Activated T-helper 1 cell treated with anti-CD3 and anti-CD28 coated beads, Interleukin-12 subunit alpha, Interleukin-12 subunit beta, Interleukin-2, Interleukin-4 antibody, amounts not matched to agents 30 ng/mL and 10 ng/mL and 1 ng/mL, durations not matched to agents 14 hours and 24 hours and 36 hours (primary cell): ENCODE data around the gene OR5D14. TPM values are rescaled to one million over a fixed set of nuclear protein-coding genes. Genes with fewer than 3 reads are reported as not detected.

Experiments
- DNase-seq: peaks from one replicate; pipeline ENCODE4 v3.0.0; 2021; ENCODE audit warnings: low spot score
- H3K27ac Mint-ChIP-seq: one replicate; pipeline ENCODE4 v1.8.0; 2021; ENCODE audit warnings: mild to moderate bottlenecking, mixed read lengths
- H3K27me3 Mint-ChIP-seq: one replicate; pipeline ENCODE4 v1.8.0; 2022; ENCODE audit warnings: mild to moderate bottlenecking, moderate library complexity, mixed read lengths; ENCODE audit not compliant: insufficient read depth
- H3K36me3 Mint-ChIP-seq: one replicate; pipeline ENCODE4 v1.8.0; 2021; ENCODE audit warnings: low read depth, mixed read lengths
- H3K4me1 Mint-ChIP-seq: one replicate; pipeline ENCODE4 v1.8.0; 2021; ENCODE audit warnings: low read depth, mixed read lengths
- H3K4me3 Mint-ChIP-seq: one replicate; pipeline ENCODE4 v1.8.0; 2021; ENCODE audit warnings: mild to moderate bottlenecking, moderate library complexity, mixed read lengths
- H3K9me3 Mint-ChIP-seq: one replicate; pipeline ENCODE4 v1.8.0; 2021; ENCODE audit warnings: mixed read lengths
- intact Hi-C: fragments of 100-400 bp; cut with micrococcal nuclease; formaldehyde crosslinking; loops from one replicate; pipeline ENCODE4 v1.15.1; 2024
- total RNA-seq: library from RNA; stranded (reverse); gene quantifications from 2 replicates; pipeline ENCODE4 v1.2.3, GENCODE V29; 2022

Gene OR5D14
- not detected in 2 replicates for total RNA-seq

- no peaks in the 10 kb centered on the region for H3K36me3 Mint-ChIP-seq
These were observed at the start of gene OR5D14 for GRCh38 chr11:55795256-55795655. OR5D14 (plus strand) TSS chr11:55795556; CDS start chr11:55795556, 0 bp downstream.

GRCh38 chr11:55773138-55773537 lies 22.2 kb upstream of the OR5D14 start, which contains the start of gene OR5D13:
OR5D13 (plus strand) TSS chr11:55773438; CDS start chr11:55773438, 0 bp downstream.
- no peak for DNase-seq
- no peaks in the 10 kb centered on the region for H3K4me1 Mint-ChIP-seq
- H3K27me3 Mint-ChIP-seq = no peaks in the 10 kb centered on the region
- peaks cover 22% of the 10 kb centered on the region for H3K9me3 Mint-ChIP-seq
- H3K36me3 Mint-ChIP-seq = no peaks in the 10 kb centered on the region
- no peak within 1 kb of the TSS for H3K4me3 Mint-ChIP-seq
- no peak within 1 kb of the TSS for H3K27ac Mint-ChIP-seq
- intact Hi-C loops = no loop called here

More at GRCh38 chr11:55795256-55795655, at the start of gene OR5D14:
- DNase-seq = no peak
- H3K4me3 Mint-ChIP-seq = no peak within 1 kb of the TSS
- peaks cover 16% of the 10 kb centered on the region for H3K9me3 Mint-ChIP-seq
- no peaks in the 10 kb centered on the region for H3K27me3 Mint-ChIP-seq
- H3K4me1 Mint-ChIP-seq = no peaks in the 10 kb centered on the region
- no peak within 1 kb of the TSS for H3K27ac Mint-ChIP-seq
- intact Hi-C loops = no loop called here

GRCh38 chr11:55791606-55792005 lies 3.8 kb upstream of the OR5D14 start:
- no peak overlapping the region for H3K27ac Mint-ChIP-seq
- no peak for DNase-seq
- H3K9me3 Mint-ChIP-seq = peaks cover 15% of the 10 kb centered on the region
- H3K4me3 Mint-ChIP-seq = no peak overlapping the region
- H3K36me3 Mint-ChIP-seq = no peaks in the 10 kb centered on the region
- intact Hi-C loops = no loop called here
- H3K4me1 Mint-ChIP-seq = no peaks in the 10 kb centered on the region
- no peaks in the 10 kb centered on the region for H3K27me3 Mint-ChIP-seq

GRCh38 chr11:55793321-55793720 lies 2.0 kb upstream of the OR5D14 start:
- Mint-ChIP-seq H3K4me3 (no peak overlapping the region), H3K9me3 (peaks cover 6% of the 10 kb centered on the region), H3K4me1 (no peaks in the 10 kb centered on the region), H3K27me3 (no peaks in the 10 kb centered on the region), H3K36me3 (no peaks in the 10 kb centered on the region), H3K27ac (no peak overlapping the region)
- intact Hi-C loops = no loop called here
- DNase-seq = no peak

- no peaks in the 10 kb centered on the region for H3K36me3 Mint-ChIP-seq
- intact Hi-C loops = no loop called here
- no peak overlapping the region for H3K27ac Mint-ChIP-seq
- DNase-seq = no peak
- H3K9me3 Mint-ChIP-seq = peaks cover 33% of the 10 kb centered on the region
- no peaks in the 10 kb centered on the region for H3K27me3 Mint-ChIP-seq
- H3K4me3 Mint-ChIP-seq = no peak overlapping the region
- no peaks in the 10 kb centered on the region for H3K4me1 Mint-ChIP-seq
These were observed 10.9 kb downstream of the OR5D14 start for GRCh38 chr11:55806248-55806647.

GRCh38 chr11:55811067-55811466 lies 15.7 kb downstream of the OR5D14 start, which contains the start of gene OR5L1:
OR5L1 (plus strand) TSS chr11:55811367; CDS start chr11:55811467, 100 bp downstream.
- Mint-ChIP-seq H3K27me3 (no peaks in the 10 kb centered on the region), H3K36me3 (no peaks in the 10 kb centered on the region), H3K4me1 (no peaks in the 10 kb centered on the region), H3K27ac (no peak within 1 kb of the TSS), H3K9me3 (peaks cover 32% of the 10 kb centered on the region), H3K4me3 (no peak within 1 kb of the TSS)
- DNase-seq = no peak
- intact Hi-C loops = no loop called here

- no peak for DNase-seq
- no peak within 1 kb of the TSS for H3K4me3 Mint-ChIP-seq
- H3K27me3 Mint-ChIP-seq = no peaks in the 10 kb centered on the region
- intact Hi-C loops = no loop called here
- H3K9me3 Mint-ChIP-seq = peaks cover 41% of the 10 kb centered on the region
- no peak within 1 kb of the TSS for H3K27ac Mint-ChIP-seq
- no peaks in the 10 kb centered on the region for H3K36me3 Mint-ChIP-seq
- no peaks in the 10 kb centered on the region for H3K4me1 Mint-ChIP-seq
These were observed 24.0 kb downstream of the OR5D14 start, which contains the start of gene OR5D18 for GRCh38 chr11:55819330-55819729. OR5D18 (plus strand) TSS chr11:55819630; CDS start chr11:55819630, 0 bp downstream.

GRCh38 chr11:55826919-55827318 lies 31.6 kb downstream of the OR5D14 start, which contains the start of gene OR5L2:
OR5L2 (plus strand) TSS chr11:55827219; CDS start chr11:55827219, 0 bp downstream.
- Mint-ChIP-seq H3K27me3 (no peaks in the 10 kb centered on the region), H3K4me1 (no peaks in the 10 kb centered on the region), H3K36me3 (no peaks in the 10 kb centered on the region), H3K4me3 (no peak within 1 kb of the TSS), H3K27ac (no peak within 1 kb of the TSS), H3K9me3 (peaks cover 25% of the 10 kb centered on the region)
- no peak for DNase-seq
- intact Hi-C loops = no loop called here

GRCh38 chr11:55838452-55838851 lies 43.1 kb downstream of the OR5D14 start, which contains the start of gene OR5D16:
OR5D16 (plus strand) TSS chr11:55838752; CDS start chr11:55838752, 0 bp downstream.
- Mint-ChIP-seq H3K27me3 (no peaks in the 10 kb centered on the region), H3K36me3 (no peaks in the 10 kb centered on the region), H3K4me1 (no peaks in the 10 kb centered on the region), H3K4me3 (no peak within 1 kb of the TSS), H3K9me3 (peaks cover 14% of the 10 kb centered on the region), H3K27ac (no peak within 1 kb of the TSS)
- intact Hi-C loops = no loop called here
- no peak for DNase-seq

Other genes with a start within 250 kb of the OR5D14 start
- not detected in 2 replicates for gene OR4C15, start 241.1 kb upstream of the OR5D14 start, total RNA-seq
- not detected in 2 replicates for gene OR4C16, start 223.4 kb upstream of the OR5D14 start, total RNA-seq
- gene OR4C11, start 187.9 kb upstream of the OR5D14 start, total RNA-seq = not detected in 2 replicates
- gene OR4P4, start 160.4 kb upstream of the OR5D14 start, total RNA-seq = not detected in 2 replicates
- not detected in 2 replicates for gene OR4S2, start 147.2 kb upstream of the OR5D14 start, total RNA-seq
- not detected in 2 replicates for gene OR4C6, start 133.4 kb upstream of the OR5D14 start, total RNA-seq
- gene OR5D13, start 22.1 kb upstream of the OR5D14 start, total RNA-seq = not detected in 2 replicates
- gene OR5L1, start 15.8 kb downstream of the OR5D14 start, total RNA-seq = not detected in 2 replicates
- gene OR5D18, start 24.1 kb downstream of the OR5D14 start, total RNA-seq = not detected in 2 replicates
- not detected in 2 replicates for gene OR5L2, start 31.7 kb downstream of the OR5D14 start, total RNA-seq
- not detected in 2 replicates for gene OR5D16, start 43.2 kb downstream of the OR5D14 start, total RNA-seq
- not detected in 2 replicates for gene TRIM51, start 87.7 kb downstream of the OR5D14 start, total RNA-seq
- not detected in 2 replicates for gene OR5W2, start 119.0 kb downstream of the OR5D14 start, total RNA-seq
- gene OR5I1, start 140.8 kb downstream of the OR5D14 start, total RNA-seq = not detected in 2 replicates
- gene OR10AG1, start 174.4 kb downstream of the OR5D14 start, total RNA-seq = not detected in 2 replicates
- not detected in 2 replicates for gene OR5F1, start 199.1 kb downstream of the OR5D14 start, total RNA-seq
- gene OR5AS1, start 232.1 kb downstream of the OR5D14 start, total RNA-seq = not detected in 2 replicates